ENCODE data around the gene REPIN1.

GRCh38 chr7:150360363-150361058, 8.1 kb upstream of the REPIN1 start:
- TF ChIP-seq CTCF (IDR thresholded peaks at IDR 0.05; ENCODE audit: low read depth, low read length, missing input control) (no peak), MAX (IDR thresholded peaks at IDR 0.05) (no peak), REST (IDR thresholded peaks at IDR 0.05) (no peak), RAD21 (IDR thresholded peaks at IDR 0.05) (no peak), SP1 (IDR thresholded peaks at IDR 0.05) (no peak), JUND (IDR thresholded peaks at IDR 0.05) (no peak), TAF1 (conservative IDR thresholded peaks at IDR 0.05) (no peak), FOXA1 (IDR thresholded peaks at IDR 0.05) (no peak), GABPA (IDR thresholded peaks at IDR 0.05 in 1 of 2, conservative IDR thresholded peaks at IDR 0.05 in 1 of 2) (no peak), ZBTB33 (IDR thresholded peaks at IDR 0.05) (no peak), HNF4G (IDR thresholded peaks at IDR 0.05) (no peak)
